HG03520 (cell line): ENCODE results near the gene KIF15.

Source experiments
- ATAC-seq: cut with Tn5 transposase; IDR thresholded peaks from one replicate; pipeline ENCODE4 v1.9.1; 2021; ENCODE audit warnings: mild to moderate bottlenecking, moderate library complexity; ENCODE audit not compliant: unreplicated experiment

The KIF15 gene

DNA sequence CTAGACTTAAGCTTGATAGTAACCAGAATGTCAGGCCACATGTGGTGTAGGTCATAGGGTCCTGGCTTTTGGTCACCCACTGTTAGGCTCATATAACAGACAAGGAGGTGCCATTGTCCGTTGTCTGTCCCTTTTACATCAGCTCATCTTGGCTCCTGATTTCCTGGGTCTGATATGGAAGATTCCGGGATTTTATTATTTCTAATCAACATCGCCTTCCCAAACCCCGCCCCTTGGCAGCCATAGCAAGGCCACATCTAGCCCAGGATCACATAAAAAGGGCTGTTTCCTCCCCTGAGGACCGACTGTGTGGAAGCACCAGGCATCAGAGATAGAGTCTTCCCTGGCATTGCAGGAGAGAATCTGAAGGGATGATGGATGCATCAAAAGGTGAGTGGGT, 112.7 kb downstream of the KIF15 start, which contains the start of gene TGM4:
TGM4 (plus strand) TSS at position 301 of the 400 bp plus-strand sequence; CDS start at position 372, 71 bp downstream.
- no peak for ATAC-seq

DNA sequence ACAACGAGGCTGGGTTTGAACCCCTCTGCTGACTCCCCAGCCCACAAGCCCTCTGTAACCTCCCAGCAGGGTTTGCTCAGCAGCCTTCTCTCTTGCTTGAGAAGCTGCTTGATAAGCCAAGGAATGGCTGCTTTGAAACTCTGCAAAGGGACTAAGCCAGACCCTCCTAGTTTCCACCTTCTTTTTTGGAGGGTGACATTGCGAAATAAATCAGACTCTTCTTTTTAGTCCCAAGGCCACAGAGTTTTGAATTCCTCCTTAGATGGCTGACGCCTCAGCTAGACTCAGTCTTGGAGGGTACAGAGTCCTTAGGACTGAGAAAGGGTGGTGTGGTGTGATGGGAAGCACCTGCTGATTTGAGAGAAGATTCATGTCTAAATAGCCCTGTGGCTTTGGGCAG, 114.0 kb downstream of the KIF15 start:
- ATAC-seq, result no peak

DNA sequence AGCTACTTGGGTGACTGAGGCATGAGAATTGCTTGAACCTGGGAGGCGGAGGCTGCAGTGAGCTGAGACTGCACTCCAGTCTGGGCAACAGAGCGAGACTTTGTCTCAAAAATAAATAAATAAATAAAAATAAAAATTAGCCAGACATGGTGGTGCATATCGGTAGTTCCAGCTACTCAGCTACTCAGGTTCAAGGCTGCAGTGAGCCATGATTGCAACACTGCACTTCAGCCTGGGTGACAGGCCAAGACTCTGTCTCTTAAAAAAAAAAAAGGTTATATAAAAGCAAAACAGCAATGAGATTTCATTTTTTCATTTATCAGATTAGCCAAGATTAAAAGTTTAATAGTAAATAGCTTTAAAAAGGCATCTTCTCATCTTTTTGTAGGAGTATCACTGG, 115.7 kb downstream of the KIF15 start:
- ATAC-seq, result no peak

DNA sequence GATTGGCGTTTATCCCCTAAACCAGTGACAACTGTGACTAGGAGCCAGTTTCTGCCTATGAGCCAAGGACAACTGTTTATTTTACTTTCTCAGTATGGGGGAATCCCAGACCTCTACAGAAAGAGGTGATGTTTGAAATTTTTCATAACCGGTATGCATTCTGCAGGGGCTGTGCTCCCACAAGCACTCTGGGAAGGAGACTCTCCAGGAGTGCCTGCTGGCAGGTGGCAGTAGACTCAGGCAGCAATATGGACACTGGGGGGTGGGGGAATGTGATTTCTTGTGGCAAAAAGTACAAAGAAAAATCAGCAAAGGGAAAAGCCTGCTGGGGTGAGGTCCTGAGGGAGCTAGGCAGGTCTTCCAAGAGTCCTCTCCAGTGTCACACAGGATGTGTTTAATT, 118.7 kb downstream of the KIF15 start:
- ATAC-seq, result no peak

DNA sequence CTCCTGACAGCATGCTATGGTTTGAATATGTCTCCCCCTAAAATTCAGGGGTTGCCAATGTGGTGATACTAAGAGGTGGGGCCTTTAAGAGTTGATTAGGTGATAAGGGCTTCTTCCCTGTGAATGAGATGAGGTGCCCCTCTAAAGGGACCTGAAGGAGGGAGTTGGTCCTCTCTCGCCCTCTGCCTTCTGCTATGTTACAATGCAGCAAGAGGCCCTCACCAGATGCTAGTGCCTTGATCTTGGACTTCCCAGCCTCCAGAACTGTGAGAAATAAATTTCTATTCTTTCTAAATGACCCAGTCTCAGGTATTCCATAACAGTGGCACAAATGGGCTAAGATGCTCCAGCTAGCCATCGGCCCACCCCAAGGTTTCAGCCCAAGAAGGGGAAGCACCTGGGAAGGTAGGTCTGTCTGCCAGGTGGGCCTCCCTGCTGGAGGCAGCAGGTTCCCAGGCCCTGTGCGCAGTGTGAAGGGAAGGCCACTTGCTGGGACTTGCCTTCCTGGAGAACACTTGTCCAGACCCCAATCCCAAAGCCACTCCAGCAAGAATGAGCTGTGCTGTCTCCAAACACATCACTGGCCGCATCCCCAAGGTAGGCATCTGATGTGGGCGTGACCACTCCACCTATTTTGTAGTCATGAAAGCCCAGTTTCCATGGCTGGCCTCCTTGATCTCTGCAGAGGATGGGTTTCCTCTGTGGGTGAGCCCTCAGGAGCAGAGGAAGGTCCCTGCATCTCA, 121.8 kb downstream of the KIF15 start:
- ATAC-seq, result no peak

DNA sequence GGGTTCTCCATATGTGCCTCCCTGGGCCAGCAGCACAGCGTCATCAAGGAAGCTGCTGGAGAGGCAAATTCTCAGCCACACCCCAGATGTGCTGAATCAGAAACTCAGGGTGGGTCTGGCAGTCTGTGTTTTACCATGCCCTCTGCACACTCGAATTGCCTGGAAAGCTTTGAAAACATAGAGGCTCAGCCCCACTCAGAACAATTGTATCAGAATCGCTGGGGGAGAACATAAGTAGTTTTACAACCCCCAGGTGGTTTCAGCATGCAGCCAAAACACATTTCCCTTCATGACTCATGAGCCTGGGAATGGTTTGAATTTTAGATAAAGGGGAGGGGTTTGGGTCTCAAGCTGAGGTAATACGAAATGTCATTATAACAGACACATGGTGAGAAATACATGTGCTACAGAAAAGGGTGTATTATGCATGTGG, 122.4 kb downstream of the KIF15 start:
- ATAC-seq, result no peak

DNA sequence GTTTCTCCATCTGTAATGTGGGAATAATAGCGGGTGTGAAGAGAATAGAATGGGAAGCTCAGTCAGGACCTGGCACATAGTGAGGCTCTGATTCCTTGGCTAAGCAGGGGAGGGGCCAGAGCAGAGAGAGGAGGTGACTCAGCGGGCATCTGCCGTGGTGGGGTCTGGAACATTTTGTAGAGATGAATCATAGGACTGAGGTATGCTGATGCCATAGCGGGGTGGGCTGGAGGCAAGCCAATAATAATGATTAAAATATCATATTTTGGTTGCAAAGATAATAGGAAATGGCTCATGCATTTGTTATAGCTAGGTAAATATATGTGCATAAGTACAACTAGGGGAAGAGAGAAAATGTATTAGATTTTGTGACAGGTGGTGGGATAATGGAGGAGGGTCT, 124.0 kb downstream of the KIF15 start:
- no peak for ATAC-seq

DNA sequence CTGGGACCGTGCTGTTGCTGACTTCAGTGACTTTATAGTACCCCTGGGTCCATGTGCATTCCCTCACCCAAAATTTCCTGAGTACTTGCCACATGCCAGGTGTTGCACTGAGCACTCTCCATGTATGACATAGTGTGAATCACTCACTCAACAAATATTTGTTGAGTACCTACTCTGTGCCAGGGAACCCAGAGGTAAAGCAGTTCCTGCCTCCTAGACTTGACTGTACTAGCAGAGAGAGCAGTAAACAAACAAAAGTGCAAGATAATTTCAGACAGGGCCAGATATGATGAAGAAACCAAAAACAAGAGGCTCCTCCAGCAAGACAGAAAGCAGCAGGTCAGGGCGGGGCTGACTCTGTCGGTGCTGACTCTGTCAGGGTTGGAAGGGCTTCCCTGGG, 125.0 kb downstream of the KIF15 start:
- no peak for ATAC-seq

DNA sequence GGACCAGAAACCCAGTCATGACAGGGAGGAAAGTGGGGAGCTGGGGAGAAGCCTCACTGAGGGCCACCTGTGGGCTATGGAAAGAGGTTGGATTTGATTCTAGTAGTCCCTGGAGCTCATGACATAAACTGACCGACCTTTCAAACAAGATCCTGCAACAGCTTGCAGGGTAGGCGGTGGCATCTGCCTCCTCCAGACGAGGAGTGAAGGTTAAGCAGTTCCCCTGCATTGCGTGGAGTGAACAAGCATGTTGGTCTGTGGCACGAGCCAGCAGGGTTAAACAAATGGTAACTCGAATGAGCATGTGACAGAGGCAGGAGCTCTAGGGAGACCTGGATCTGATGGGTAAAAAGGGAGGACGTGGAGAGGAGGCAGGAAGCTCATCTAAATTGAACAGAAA, 125.5 kb downstream of the KIF15 start:
- ATAC-seq, result no peak

DNA sequence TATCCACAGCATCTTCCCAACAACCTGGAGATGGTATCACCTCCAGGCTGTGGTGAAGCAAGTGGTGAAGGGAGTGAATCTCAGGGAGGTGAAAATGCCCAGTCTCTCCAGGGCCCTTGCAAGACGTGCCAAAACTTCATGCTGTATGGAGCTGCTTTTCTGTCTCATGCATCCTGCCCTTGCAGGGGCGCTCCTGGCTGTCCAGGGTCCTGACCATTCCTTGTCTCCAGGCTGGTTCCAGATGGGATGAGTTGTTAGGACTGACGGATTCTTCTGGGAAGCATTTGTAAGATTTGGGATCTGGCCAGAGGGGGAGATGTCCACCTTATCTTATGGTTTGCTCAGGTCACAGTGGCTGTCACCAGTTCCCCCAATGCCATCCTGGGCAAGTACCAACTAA, 128.7 kb downstream of the KIF15 start:
- ATAC-seq, result no peak

DNA sequence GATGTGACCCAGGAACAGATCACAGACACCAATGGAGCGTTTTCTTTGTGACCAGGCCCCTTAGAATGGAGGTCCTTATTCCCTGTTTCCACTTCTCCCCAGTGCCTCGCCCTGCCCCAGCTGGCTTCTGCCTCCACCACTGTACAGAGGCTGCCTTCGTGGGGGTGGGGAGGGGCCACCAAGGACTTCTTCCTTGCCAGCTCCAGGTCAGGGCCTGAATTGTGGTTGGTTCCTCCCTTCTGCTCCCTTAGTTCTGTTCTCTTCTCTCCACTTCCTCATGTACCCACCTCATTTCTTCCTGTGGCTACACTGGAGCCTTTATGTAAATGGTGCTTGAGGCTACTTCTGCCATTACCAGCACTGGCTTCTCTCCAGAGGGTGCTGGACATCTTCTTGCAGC, 129.3 kb downstream of the KIF15 start:
- ATAC-seq, result no peak

DNA sequence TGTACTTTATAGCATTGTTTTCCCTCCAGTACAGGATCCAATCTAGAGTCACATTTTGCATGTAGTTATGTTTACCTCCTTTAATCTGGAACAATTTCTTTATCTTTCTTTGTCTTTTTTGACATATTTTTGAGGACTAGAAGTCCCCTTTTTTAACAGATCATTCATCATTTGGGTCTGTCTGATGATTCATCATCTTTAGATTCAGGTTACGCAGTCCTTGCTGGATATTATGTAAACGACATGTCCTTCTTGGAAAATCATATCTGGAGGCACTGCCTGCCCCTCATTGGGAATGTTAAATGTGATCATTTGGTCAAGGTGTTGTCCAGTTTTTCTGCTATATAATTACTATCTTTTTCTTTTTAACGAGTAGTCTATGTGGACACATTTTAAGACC, 131.1 kb downstream of the KIF15 start:
- ATAC-seq, result no peak

DNA sequence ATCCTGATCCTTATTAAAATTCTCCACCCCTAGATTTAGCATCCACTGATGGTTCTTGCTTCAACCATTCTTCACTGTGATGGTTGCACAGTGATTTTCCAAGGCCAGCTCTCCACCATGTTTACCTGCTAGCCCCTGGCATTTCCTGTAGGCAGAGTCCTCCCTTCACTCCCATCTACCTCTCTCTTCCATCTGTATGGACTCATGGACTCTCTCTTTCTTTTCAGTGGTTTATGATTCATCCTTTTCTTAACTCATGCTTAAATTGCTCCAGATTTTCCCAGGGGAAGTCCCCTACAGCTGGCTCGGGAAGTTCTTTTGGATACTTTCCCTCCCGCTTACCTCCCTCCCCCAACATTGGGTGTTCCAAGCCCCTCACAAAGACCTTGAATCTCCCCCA, 131.5 kb downstream of the KIF15 start:
- no peak for ATAC-seq

DNA sequence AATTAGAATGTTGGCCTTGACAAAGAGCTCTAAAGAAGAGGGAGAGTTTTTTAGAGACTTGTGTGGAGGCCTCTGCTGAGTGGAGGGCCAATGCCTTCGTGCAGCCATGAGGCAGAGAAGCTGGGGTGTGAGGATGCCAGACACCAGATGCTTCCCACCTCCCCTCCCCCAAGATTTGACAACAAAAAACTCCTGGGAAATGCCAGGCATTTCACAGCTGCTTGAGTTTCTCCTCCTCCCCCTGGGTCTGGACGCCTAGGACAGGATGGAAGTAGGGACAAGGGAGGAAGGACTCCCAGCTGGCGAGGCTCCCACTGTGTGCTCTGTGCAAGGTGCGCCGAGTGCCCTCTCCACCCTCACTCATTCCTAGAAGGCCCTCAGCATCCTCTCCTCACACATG, 132.9 kb downstream of the KIF15 start:
- no peak for ATAC-seq

DNA sequence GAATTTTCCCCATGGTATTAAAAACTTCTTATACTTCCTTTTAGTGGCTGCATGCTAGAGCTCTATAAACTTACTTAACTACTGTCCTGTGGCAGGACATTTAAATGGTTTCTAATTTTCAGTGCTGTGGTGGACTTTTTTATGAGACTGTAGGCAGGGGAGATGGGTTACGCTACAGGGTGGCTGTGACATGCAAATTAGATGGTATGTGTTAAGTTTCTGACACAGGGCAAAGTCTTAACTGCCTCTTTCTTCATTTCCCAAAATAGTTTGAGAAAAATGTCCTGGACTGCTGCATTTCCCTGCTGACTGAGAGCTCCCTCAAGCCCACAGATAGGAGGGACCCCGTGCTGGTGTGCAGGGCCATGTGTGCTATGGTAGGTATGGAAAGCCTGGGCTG, 134.8 kb downstream of the KIF15 start:
- no peak for ATAC-seq

DNA sequence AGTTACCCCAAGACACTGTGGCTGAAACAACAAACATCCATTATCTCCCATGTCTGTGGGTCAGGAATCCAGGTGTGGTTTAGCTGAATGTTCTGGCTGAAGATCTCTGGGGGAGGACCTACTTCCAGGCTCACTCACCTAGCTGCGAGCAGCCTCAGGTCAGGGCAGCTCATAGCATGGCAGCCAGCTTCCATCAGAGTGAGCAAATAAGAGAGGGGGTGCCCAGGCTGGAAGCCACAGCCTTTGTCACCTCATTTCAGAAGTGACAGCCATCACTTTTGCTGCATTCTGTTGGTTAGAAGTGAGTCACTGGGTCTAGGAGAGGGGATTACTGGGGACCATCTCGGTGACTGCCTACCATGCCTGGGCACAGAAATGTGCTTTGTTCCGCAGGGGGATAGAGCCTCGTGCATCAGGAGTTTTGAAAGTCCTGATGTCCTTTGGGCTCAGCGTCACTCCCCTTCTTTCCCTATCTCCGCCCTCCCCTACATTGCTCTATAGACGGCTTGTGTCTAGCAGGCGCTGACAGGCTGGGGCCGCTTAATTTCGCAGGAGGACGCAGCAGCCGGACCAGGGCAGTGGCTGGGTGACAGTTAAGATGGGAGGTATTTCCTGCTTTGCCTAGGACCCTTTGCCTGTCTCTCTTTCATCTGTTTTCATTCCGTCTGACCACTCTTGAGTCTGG, 138.2 kb downstream of the KIF15 start:
- ATAC-seq, result no peak

DNA sequence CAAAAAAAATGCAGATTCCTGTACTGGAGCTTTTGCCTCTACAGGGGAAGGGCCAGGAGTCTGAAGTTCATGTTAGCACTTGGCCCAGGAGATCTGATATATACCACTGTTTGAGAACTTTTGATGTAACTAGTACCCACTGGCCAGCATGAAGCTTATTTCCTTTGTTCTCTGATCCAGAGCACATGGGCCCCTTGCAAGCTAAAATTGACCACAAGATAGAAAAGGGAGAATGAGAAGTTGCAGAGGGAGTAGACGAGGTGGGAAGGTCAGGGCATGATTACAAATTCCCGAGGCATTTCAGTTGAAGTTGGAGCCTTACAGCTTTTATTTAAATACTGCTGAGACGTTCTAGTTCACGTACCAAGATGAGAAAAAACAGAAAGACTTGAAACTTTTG, 141.0 kb downstream of the KIF15 start:
- ATAC-seq, result no peak
